ENCODE measurements around the gene C12orf75. TPM values are rescaled to one million over a fixed set of nuclear protein-coding genes. Genes with fewer than 3 reads are reported as not detected.

The C12orf75 gene
- total and polyA plus RNA-seq, 2 experiments from 2014 or later: 43.9 to 69.8 TPM

GRCh38 chr12:105363890-105364289 lies 33.4 kb downstream of the C12orf75 start (continued):
- TF ChIP-seq CTCF (conservative IDR thresholded peaks at IDR 0.05; ENCODE audit: low read depth in 2 of 2): no peak
- no peak for TF ChIP-seq ZNF462 (CRISPR knock-in tag; IDR thresholded peaks at IDR 0.05)

- Mint-ChIP-seq H3K27me3 (ENCODE audit: insufficient read depth, low read depth, poor library complexity) (no peaks in the 10 kb centered on the region), H3K4me3 (no peak overlapping the region), H3K27ac (no peak overlapping the region), H3K36me3 (ENCODE audit: low read depth) (peaks cover 8% of the 10 kb centered on the region; the same call in 1 of the 3 replicates), H3K4me1 (peaks cover 14% of the 10 kb centered on the region), H3K9me3 (no peaks in the 10 kb centered on the region)
- DNase-seq (ENCODE audit: low spot score): no peak
- H3K4me3 ChIP-seq: no peak overlapping the region
- H3K4me1 ChIP-seq (ENCODE audit: insufficient read depth): peaks cover 10% of the 10 kb centered on the region; the same call in 1 of the 2 replicates
- H3K4me2 ChIP-seq: no peak overlapping the region
- H3F3A ChIP-seq (replicated peaks; ENCODE audit: low read depth): no peaks in the 10 kb centered on the region
- H4K20me1 ChIP-seq (replicated peaks; ENCODE audit: insufficient read depth): no peaks in the 10 kb centered on the region
- ATAC-seq: no peak
- H2AFZ ChIP-seq: no peak overlapping the region
- no peaks in the 10 kb centered on the region for H3K79me2 ChIP-seq (replicated peaks; ENCODE audit: insufficient read depth)
- no peak overlapping the region for H3K27ac ChIP-seq (ENCODE audit: low read depth)
- H3K9me2 ChIP-seq (ENCODE audit: insufficient read depth): no peaks in the 10 kb centered on the region
- no peaks in the 10 kb centered on the region for H3K36me3 ChIP-seq (ENCODE audit: insufficient read depth)
- no peaks in the 10 kb centered on the region for H3K27me3 ChIP-seq (ENCODE audit: insufficient read depth)
- no peak for TF ChIP-seq REST (IDR thresholded peaks at IDR 0.05; ENCODE audit: unreplicated experiment)
- no peak for TF ChIP-seq JUNB (IDR thresholded peaks at IDR 0.05; ENCODE audit: unreplicated experiment)
- TF ChIP-seq EZH2phosphoT487 (IDR thresholded peaks at IDR 0.05; ENCODE audit: unreplicated experiment): no peak
- no peak for TF ChIP-seq CREB1 (CRISPR knock-in tag; IDR thresholded peaks at IDR 0.05; ENCODE audit: low read depth)
- TF ChIP-seq EZH2 (IDR thresholded peaks at IDR 0.05; ENCODE audit: low read depth, unreplicated experiment): no peak
- no peak for TF ChIP-seq NANOG (IDR thresholded peaks at IDR 0.05; ENCODE audit: borderline replicate concordance)
- TF ChIP-seq ZNF331 (CRISPR knock-in tag; IDR thresholded peaks at IDR 0.05; ENCODE audit: low read depth): no peak
- TF ChIP-seq POLR2AphosphoS5 (IDR thresholded peaks at IDR 0.05; ENCODE audit: low read depth): no peak
- TF ChIP-seq CTCF (conservative IDR thresholded peaks at IDR 0.05; ENCODE audit: low read depth in 2 of 2): no peak
- TF ChIP-seq ZNF114 (CRISPR knock-in tag; IDR thresholded peaks at IDR 0.05): no peak
- no peak for TF ChIP-seq STAT1 (IDR thresholded peaks at IDR 0.05; ENCODE audit: unreplicated experiment)
These were observed 34.7 kb downstream of the C12orf75 start for GRCh38 chr12:105365231-105365630.

All from GM23338 (cell line).